OCI-LY7 (cell line): ENCODE measurements around the gene MAN1A1. TPM values are rescaled to one million over a fixed set of nuclear protein-coding genes. Genes with fewer than 3 reads are reported as not detected.

Source experiments
- BruUV-seq: library from RNA; stranded (reverse); fragments of 400-500 nt; replicated peaks from 2 replicates; lab custom pipeline; 2021; lab: Mats Ljungman, UMichigan
- CTCF ChIA-PET: fragments of 300-600 bp; sonication (Branson Sonifier 250); formaldehyde crosslinking; loops from one replicate; lab custom pipeline; 2022; ENCODE audit warnings: antibody characterized with exemption; ENCODE audit not compliant: unreplicated experiment; lab: Charles Lee
- POLR2A ChIA-PET: fragments of 300-600 bp; sonication (Branson Sonifier 250); formaldehyde crosslinking; loops from one replicate; lab custom pipeline; 2022; ENCODE audit warnings: antibody characterized with exemption; lab: Charles Lee
- DNase-seq: peaks from one replicate; pipeline ENCODE4 v3.0.0-alpha.2; 2015; ENCODE audit warnings: low spot score
- H2AFZ ChIP-seq: fragments of 200-600 bp; sonication (generic), shearing (Covaris generic); 2 replicates; pipeline ENCODE4 v1.6.1; 2014; ENCODE audit warnings: mild to moderate bottlenecking, antibody characterized with exemption, low read length, moderate library complexity
- H3K27ac ChIP-seq: fragments of 200-600 bp; sonication (generic); 2 replicates; pipeline ENCODE4 v1.5.1; 2014; ENCODE audit warnings: mixed run types, low read depth, mild to moderate bottlenecking, moderate library complexity, low read length, inconsistent platforms; ENCODE audit not compliant: poor library complexity, severe bottlenecking
- H3K36me3 ChIP-seq: fragments of 200-600 bp; sonication (generic); 2 replicates; pipeline ENCODE4 v1.6.1; 2014; ENCODE audit warnings: mild to moderate bottlenecking, antibody characterized with exemption, low read length, moderate library complexity, mixed read lengths; ENCODE audit not compliant: insufficient read depth
- H3K4me1 ChIP-seq: fragments of 200-600 bp; sonication (generic); 2 replicates; pipeline ENCODE4 v1.5.1; 2014; ENCODE audit warnings: mild to moderate bottlenecking, low read length; ENCODE audit not compliant: insufficient read depth, poor library complexity, severe bottlenecking
- H3K4me2 ChIP-seq: fragments of 200-600 bp; sonication (generic); 2 replicates; pipeline ENCODE4 v1.6.1; 2014; ENCODE audit warnings: mild to moderate bottlenecking, low read length
- H3K4me3 ChIP-seq: fragments of 200-600 bp; sonication (generic); 2 replicates; pipeline ENCODE4 v1.5.1; 2014; ENCODE audit warnings: mild to moderate bottlenecking, low read depth, low read length; ENCODE audit not compliant: poor library complexity, severe bottlenecking
- H3K79me2 ChIP-seq: fragments of 200-600 bp; sonication (generic); 2 replicates; pipeline ENCODE4 v1.6.1; 2016; ENCODE audit warnings: low read depth, mild to moderate bottlenecking, low read length, moderate library complexity, mixed read lengths; ENCODE audit not compliant: insufficient read depth
- H3K9me2 ChIP-seq: fragments of 200-600 bp; sonication (generic); 2 replicates; pipeline ENCODE4 v1.6.1; 2016; ENCODE audit warnings: mild to moderate bottlenecking, low read length, mixed read lengths; ENCODE audit not compliant: insufficient read depth
- H3K9me3 ChIP-seq: fragments of 200-600 bp; sonication (generic); 2 replicates; pipeline ENCODE4 v1.6.1; 2014; ENCODE audit warnings: mild to moderate bottlenecking, mixed run types, low read length, mixed read lengths
- H4K20me1 ChIP-seq: fragments of 200-600 bp; sonication (generic); 2 replicates; pipeline ENCODE4 v1.6.1; 2014; ENCODE audit warnings: mild to moderate bottlenecking, antibody characterized with exemption, low read length, moderate library complexity, mixed read lengths; ENCODE audit not compliant: insufficient read depth
- CTCF ChIP-seq: fragments of 200-600 bp; sonication (generic); conservative IDR thresholded peaks from 2 replicates; pipeline ENCODE4 v1.5.1; 2014; ENCODE audit warnings: mild to moderate bottlenecking, antibody characterized with exemption, low read length, moderate library complexity, mixed read lengths
- EZH2phosphoT487 ChIP-seq: fragments of 200-600 bp; sonication (generic); IDR thresholded peaks from 2 replicates; pipeline ENCODE4 v1.6.1; 2018; ENCODE audit warnings: low read depth, borderline replicate concordance, mild to moderate bottlenecking, mixed run types, antibody characterized with exemption, low read length, moderate library complexity, mixed read lengths
- intact Hi-C: fragments of 100-400 bp; cut with micrococcal nuclease; formaldehyde crosslinking; loops from one replicate; pipeline ENCODE4 v1.10.0; 2022; ENCODE audit not compliant: unreplicated experiment
- total RNA-seq, 2 experiments: library from RNA; depleted of rRNA in 1 of 2; stranded (reverse); fragments of >200 nt in 1 of 2; shearing (Covaris generic) in 1 of 2; gene quantifications; 2 replicates each; pipeline ENCODE4 v1.2.3, GENCODE V29; 2014 to 2022

Gene MAN1A1
- total RNA-seq, 2 experiments from 2014 or later = 72.4 to 74.3 TPM

GRCh38 chr6:119207971-119208725 is 141.4 kb downstream of the MAN1A1 start:
- Histone ChIP-seq H3K4me2 (no peak overlapping the region), H2AFZ (no peak overlapping the region), H3K79me2 (peaks cover 10% of the 10 kb centered on the region; the same call in 1 of the 2 replicates), H3K4me1 (no peaks in the 10 kb centered on the region), H3K27ac (no peak overlapping the region), H3K9me2 (no peaks in the 10 kb centered on the region), H3K36me3 (peaks cover 90% of the 10 kb centered on the region), H3K9me3 (no peaks in the 10 kb centered on the region), H3K4me3 (no peak overlapping the region), H4K20me1 (peaks cover 8% of the 10 kb centered on the region; the same call in 1 of the 2 replicates)
- intact Hi-C loops = no loop called here
- ChIA-PET POLR2A (interaction anchor here (0.6 to 1.1 kb wide), 5 partner anchors 12 to 1002 kb away, joined by 3 to 5 read pairs (median 3); no protein-coding TSS in a partner anchor), CTCF (no interaction called here)
- DNase-seq = no peak
- no TSS peak for BruUV-seq
- TF ChIP-seq CTCF = no peak
- no peak for TF ChIP-seq EZH2phosphoT487

- Histone ChIP-seq H3K9me2 (no peaks in the 10 kb centered on the region), H3K27ac (no peak overlapping the region), H3K4me1 (no peaks in the 10 kb centered on the region), H3K4me3 (no peak overlapping the region), H3K4me2 (no peak overlapping the region), H3K9me3 (no peaks in the 10 kb centered on the region), H3K79me2 (peaks cover 10% of the 10 kb centered on the region; the same call in 1 of the 2 replicates), H2AFZ (no peak overlapping the region), H3K36me3 (peaks cover 90% of the 10 kb centered on the region), H4K20me1 (peaks cover 4% of the 10 kb centered on the region; the same call in 1 of the 2 replicates)
- ChIA-PET CTCF (no interaction called here), POLR2A (no interaction called here)
- DNase-seq = no peak
- intact Hi-C loops = no loop called here
- no TSS peak for BruUV-seq
- TF ChIP-seq CTCF (no peak), EZH2phosphoT487 (no peak)
Observed at GRCh38 chr6:119207327-119207726, 142.2 kb downstream of the MAN1A1 start.
